ENCODE measurements around the gene KRT77.

GRCh38 chr12:52675301-52675701 is 28.0 kb downstream of the KRT77 start:
- TF ChIP-seq CTCF (conservative IDR thresholded peaks at IDR 0.05) (no peak), ZFX (IDR thresholded peaks at IDR 0.05) (no peak)
